ACC112 (cell line): ENCODE results near the gene TNIK.

Experiments
- H2AFZ ChIP-seq: fragments of 200-600 bp; sonication (generic); one replicate; pipeline ENCODE4 v1.6.0; 2017; ENCODE audit warnings: antibody characterized with exemption, low read length; ENCODE audit not compliant: unreplicated experiment
- H3K27ac ChIP-seq: fragments of 200-600 bp; sonication (generic); 2 replicates; pipeline ENCODE4 v1.5.1; 2014; ENCODE audit warnings: low read depth, mild to moderate bottlenecking, antibody characterized with exemption, low read length, moderate library complexity
- H3K27me3 ChIP-seq: fragments of 200-600 bp; sonication (generic); 2 replicates; pipeline ENCODE4 v1.6.1; 2014; ENCODE audit warnings: mild to moderate bottlenecking, antibody characterized with exemption, low read length, moderate library complexity, mixed read lengths; ENCODE audit not compliant: insufficient read depth
- H3K36me3 ChIP-seq: fragments of 200-600 bp; sonication (generic); 2 replicates; pipeline ENCODE4 v1.6.1; 2016; ENCODE audit warnings: mild to moderate bottlenecking, antibody characterized with exemption, low read length, moderate library complexity, mixed read lengths; ENCODE audit not compliant: insufficient read depth
- H3K4me1 ChIP-seq: fragments of 200-600 bp; sonication (generic); one replicate; pipeline ENCODE4 v1.6.1; 2016; ENCODE audit warnings: low read length, mixed read lengths; ENCODE audit not compliant: insufficient read depth, unreplicated experiment, control insufficient read depth
- H3K4me3 ChIP-seq: fragments of 200-600 bp; sonication (generic); 2 replicates; pipeline ENCODE4 v1.5.1; 2014; ENCODE audit warnings: mild to moderate bottlenecking, low read depth, low read length
- H3K79me2 ChIP-seq: fragments of 200-600 bp; sonication (generic); one replicate; pipeline ENCODE4 v1.6.0; 2016; ENCODE audit warnings: low read length; ENCODE audit not compliant: control insufficient read depth, unreplicated experiment, insufficient read depth

TNIK gene

GRCh38 chr3:171044835-171045793 lies 415.1 kb downstream of the TNIK start:
- Histone ChIP-seq H2AFZ (peak overlapping the region; percentile 3), H3K79me2 (no peaks in the 10 kb centered on the region), H3K27ac (peak overlapping the region; percentile 19; the same call in 1 of the 2 replicates)

GRCh38 chr3:171044384-171044783 lies 415.8 kb downstream of the TNIK start:
- Histone ChIP-seq H3K4me3 (no peak overlapping the region), H3K27ac (no peak overlapping the region), H3K4me1 (peaks cover 8% of the 10 kb centered on the region), H3K79me2 (no peaks in the 10 kb centered on the region), H3K36me3 (no peaks in the 10 kb centered on the region), H3K27me3 (no peaks in the 10 kb centered on the region), H2AFZ (no peak overlapping the region)

More at GRCh38 chr3:171044835-171045793, 415.1 kb downstream of the TNIK start:
- Histone ChIP-seq H3K27me3 (no peaks in the 10 kb centered on the region), H3K4me1 (peaks cover 10% of the 10 kb centered on the region), H3K4me3 (no peak overlapping the region), H3K36me3 (no peaks in the 10 kb centered on the region)

GRCh38 chr3:171039674-171040073 lies 420.5 kb downstream of the TNIK start:
- Histone ChIP-seq H3K36me3 (no peaks in the 10 kb centered on the region), H3K4me1 (no peaks in the 10 kb centered on the region), H3K79me2 (no peaks in the 10 kb centered on the region), H3K27me3 (no peaks in the 10 kb centered on the region), H3K4me3 (no peak overlapping the region), H3K27ac (no peak overlapping the region), H2AFZ (no peak overlapping the region)

GRCh38 chr3:171038342-171038741 lies 421.9 kb downstream of the TNIK start:
- Histone ChIP-seq H2AFZ (no peak overlapping the region), H3K27ac (no peak overlapping the region), H3K27me3 (no peaks in the 10 kb centered on the region), H3K4me1 (no peaks in the 10 kb centered on the region), H3K36me3 (no peaks in the 10 kb centered on the region), H3K79me2 (no peaks in the 10 kb centered on the region), H3K4me3 (no peak overlapping the region)

GRCh38 chr3:171028779-171029232 lies 431.4 kb downstream of the TNIK start:
- Histone ChIP-seq H3K4me1 (peaks cover 22% of the 10 kb centered on the region), H2AFZ (peak overlapping the region; percentile 89), H3K27ac (peak overlapping the region; percentile 93), H3K27me3 (no peaks in the 10 kb centered on the region), H3K4me3 (peak overlapping the region; percentile 64), H3K36me3 (no peaks in the 10 kb centered on the region), H3K79me2 (no peaks in the 10 kb centered on the region)

GRCh38 chr3:171028025-171028778 lies 432.0 kb downstream of the TNIK start:
- Histone ChIP-seq H3K79me2 (no peaks in the 10 kb centered on the region), H3K4me1 (peaks cover 22% of the 10 kb centered on the region), H3K27me3 (no peaks in the 10 kb centered on the region), H3K4me3 (peak overlapping the region; percentile 64), H3K27ac (peak overlapping the region; percentile 93), H2AFZ (peak overlapping the region; percentile 89), H3K36me3 (no peaks in the 10 kb centered on the region)

GRCh38 chr3:171026597-171027293 lies 433.5 kb downstream of the TNIK start, which contains the start of gene SLC2A2:
TSS of gene SLC2A2 (minus strand) at chr3:171026720. CDS start at chr3:171026670, 50 bp downstream.
- no peak within 1 kb of the TSS for H3K27ac ChIP-seq

GRCh38 chr3:171023566-171023965 lies 436.6 kb downstream of the TNIK start:
- no peaks in the 10 kb centered on the region for H3K27me3 ChIP-seq
- no peak overlapping the region for H3K4me3 ChIP-seq
- H3K27ac ChIP-seq: no peak overlapping the region
- no peaks in the 10 kb centered on the region for H3K36me3 ChIP-seq
- no peaks in the 10 kb centered on the region for H3K79me2 ChIP-seq
- H2AFZ ChIP-seq: peak overlapping the region; percentile 5
- peaks cover 9% of the 10 kb centered on the region for H3K4me1 ChIP-seq

More at GRCh38 chr3:171026597-171027293, 433.5 kb downstream of the TNIK start, which contains the start of gene SLC2A2:
- H3K27me3 ChIP-seq: no peaks in the 10 kb centered on the region
- no peaks in the 10 kb centered on the region for H3K79me2 ChIP-seq
- H3K4me3 ChIP-seq: no peak within 1 kb of the TSS
- H3K36me3 ChIP-seq: no peaks in the 10 kb centered on the region
- no peak within 1 kb of the TSS for H2AFZ ChIP-seq
- peaks cover 22% of the 10 kb centered on the region for H3K4me1 ChIP-seq

- no peaks in the 10 kb centered on the region for H3K79me2 ChIP-seq
- H3K4me3 ChIP-seq: no peak overlapping the region
- H3K27ac ChIP-seq: no peak overlapping the region
- no peak overlapping the region for H2AFZ ChIP-seq
- H3K36me3 ChIP-seq: no peaks in the 10 kb centered on the region
- H3K4me1 ChIP-seq: no peaks in the 10 kb centered on the region
- H3K27me3 ChIP-seq: no peaks in the 10 kb centered on the region
These were observed 438.8 kb downstream of the TNIK start for GRCh38 chr3:171021377-171021776.
